Kidney (tissue), 14 donors: Measurements from ENCODE around the gene C1orf174. TPM values are rescaled to one million over a fixed set of nuclear protein-coding genes. Genes with fewer than 3 reads are reported as not detected.

Experiments
- DNase-seq, 5 donors: peaks; one replicate each; pipeline ENCODE4 v3.0.0-alpha.2; 2013 to 2020
- FAIRE-seq: peaks from 2 replicates; lab custom pipeline; 2012; peaks lifted over from hg19 to GRCh38; lab: Jason Lieb, UNC
- H3K27ac ChIP-seq, 2 donors: one replicate each; pipeline ENCODE4 v1.7.0; 2013; ENCODE audit warnings: low read depth in 2 of 2, low read length in 2 of 2, inconsistent platforms in 1 of 2
- H3K27me3 ChIP-seq: one replicate; pipeline ENCODE4 v1.7.1; 2013; ENCODE audit warnings: low read length, inconsistent platforms; ENCODE audit not compliant: control insufficient read depth, insufficient read depth
- H3K36me3 ChIP-seq, 3 donors: one replicate each; pipeline versions ENCODE4 v1.7.0 to v1.7.1; 2013; ENCODE audit warnings: low read length in 3 of 3, control low read depth in 1 of 3, inconsistent platforms in 1 of 3; ENCODE audit not compliant: insufficient read depth in 3 of 3, control insufficient read depth in 2 of 3
- H3K4me1 ChIP-seq, 3 donors: one replicate each; pipeline versions ENCODE4 v1.7.0 to v1.7.1; 2013; ENCODE audit warnings: low read length in 3 of 3, inconsistent platforms in 1 of 3, low read depth in 1 of 3; ENCODE audit not compliant: control insufficient read depth in 2 of 3, insufficient read depth in 2 of 3
- H3K4me3 ChIP-seq, 3 donors: one replicate each; pipeline versions ENCODE4 v1.7.0 to v1.8.1; 2013; ENCODE audit warnings: low read length in 3 of 3, control low read depth in 1 of 3, inconsistent platforms in 1 of 3
- H3K9ac ChIP-seq, 3 donors: one replicate each; pipeline versions ENCODE4 v1.7.0 to v1.7.1; 2013; ENCODE audit warnings: low read length in 3 of 3, control low read depth in 1 of 3, inconsistent platforms in 1 of 3
- H3K9me3 ChIP-seq, 3 donors: one replicate each; pipeline versions ENCODE4 v1.7.0 to v1.7.1; 2013; ENCODE audit warnings: low read length in 3 of 3, control low read depth in 1 of 3, inconsistent platforms in 1 of 3; ENCODE audit not compliant: control insufficient read depth in 2 of 3, insufficient read depth in 1 of 3
- CTCF ChIP-seq: IDR thresholded peaks from 3 replicates; pipeline ENCODE4 v1.5.1; 2012; ENCODE audit warnings: mild to moderate bottlenecking, moderate library complexity, borderline replicate concordance; ENCODE audit not compliant: insufficient read depth; ENCODE audit errors: extremely low read depth
- intact Hi-C: fragments of 100-400 bp; cut with DNase I; formaldehyde crosslinking; loops from one replicate; pipeline ENCODE4 v1.11.1; 2022
- polyA plus RNA-seq: library from polyadenylated mRNA; stranded (reverse); fragments of 350-450 nt; fragmentation: Illumina TruSeq; extraction: RNeasy Lipid Tissue Mini Kit (QIAGEN cat#74804); gene quantifications from one replicate; pipeline ENCODE4 v1.2.3, GENCODE V29; 2014; ENCODE audit warnings: low read depth, low replicate concordance; ENCODE audit not compliant: insufficient read depth
- total RNA-seq: library from RNA; stranded (reverse); fragmentation: NEBNext Ultra II Directional; extraction: Animal tissue kit (Norgen Biotek cat#: 25700); gene quantifications from one replicate; pipeline ENCODE4 v1.2.1, GENCODE V29; 2021
- donor health status: control.
- donor health status: control.
- donor health status: control.
- donor health status: control.
- donor health status: control.
- donor health status: DM: yes; HTN: yes; CAD: no.
- donor health status: Normal renal cell carcinoma (clear cell type).

The C1orf174 gene
- total and polyA plus RNA-seq, 2 donors from 2014 or later, result 15.9 to 16.8 TPM

- Histone ChIP-seq H3K9me3 (no peaks in the 10 kb centered on the region), H3K4me3 (no peak overlapping the region), H3K9ac (no peak overlapping the region), H3K4me1 (peaks cover 0 to under 1% (median 0%) of the 10 kb centered on the region in 3 donors), H3K27me3 (no peaks in the 10 kb centered on the region), H3K27ac (no peak overlapping the region), H3K36me3 (peaks cover 3 to 28% (median 20%) of the 10 kb centered on the region in 3 donors)
- FAIRE-seq (no peak), DNase-seq (peak in 1 of 5 donors; percentile 48)
- TF ChIP-seq CTCF, result no peak
- intact Hi-C loops, result no loop called here
These were observed 14.5 kb downstream of the C1orf174 start for GRCh38 chr1:3885611-3886010.

GRCh38 chr1:3884966-3885365, 15.1 kb downstream of the C1orf174 start:
- DNase-seq, result peak in 1 of 5 donors; percentile 15
- no peaks in the 10 kb centered on the region for H3K27me3 ChIP-seq
- H3K4me1 ChIP-seq, result peaks cover 0 to 3% (median 0%) of the 10 kb centered on the region in 3 donors
- H3K27ac ChIP-seq, result no peak overlapping the region
- intact Hi-C loops, result no loop called here
- H3K9ac ChIP-seq, result no peak overlapping the region
- no peak for TF ChIP-seq CTCF
- H3K4me3 ChIP-seq, result no peak overlapping the region
- peaks cover 3 to 21% (median 20%) of the 10 kb centered on the region in 3 donors for H3K36me3 ChIP-seq
- no peaks in the 10 kb centered on the region for H3K9me3 ChIP-seq
- FAIRE-seq, result no peak

GRCh38 chr1:3883194-3883925, 16.7 kb downstream of the C1orf174 start:
- peaks cover 0 to 3% (median 0%) of the 10 kb centered on the region in 3 donors for H3K4me1 ChIP-seq
- H3K27me3 ChIP-seq, result no peaks in the 10 kb centered on the region
- peak in 1 of 5 donors; percentile 29 for DNase-seq
- no peak overlapping the region for H3K4me3 ChIP-seq
- H3K9me3 ChIP-seq, result peaks cover 0 to 11% (median 3%) of the 10 kb centered on the region in 3 donors
- intact Hi-C loops, result no loop called here
- H3K9ac ChIP-seq, result no peak overlapping the region
- H3K36me3 ChIP-seq, result peaks cover 3 to 18% (median 15%) of the 10 kb centered on the region in 3 donors
- H3K27ac ChIP-seq, result no peak overlapping the region
- no peak for FAIRE-seq
- TF ChIP-seq CTCF, result no peak
